ENCODE data around the gene MLYCD. TPM values are rescaled to one million over a fixed set of nuclear protein-coding genes. Genes with fewer than 3 reads are reported as not detected.

MLYCD gene
- 50.4 TPM for total RNA-seq
- long read RNA-seq, full-length matches to known transcripts: 815 of 871 reads
- long read RNA-seq, partial matches to known transcripts: 27 of 871 reads
- long read RNA-seq, other reads (novel, unspliced or antisense): 29 of 871 reads

GRCh38 chr16:83898463-83899271 is at the start of gene MLYCD:
Gene MLYCD, plus strand, starts transcription at chr16:83899115. Its CDS starts 30 bp downstream, at chr16:83899145.
- H3K27ac ChIP-seq (replicated peaks): peak within 1 kb of the TSS; percentile 99
- H3K4me3 ChIP-seq: peak within 1 kb of the TSS; percentile 90
- intact Hi-C loops (cut with micrococcal nuclease): no loop called here
- TF ChIP-seq CTCF (IDR thresholded peaks at IDR 0.05; ENCODE audit: borderline replicate concordance): no peak
- H3K4me1 ChIP-seq: peaks cover 52% of the 10 kb centered on the region
- no peaks in the 10 kb centered on the region for H3K36me3 ChIP-seq
- peak; percentile 89 for DNase-seq
- H3K27me3 ChIP-seq (ENCODE audit: low read depth): no peaks in the 10 kb centered on the region
- H3K9me3 ChIP-seq (replicated peaks): no peaks in the 10 kb centered on the region

GRCh38 chr16:83849421-83849820 is 49.5 kb upstream of the MLYCD start:
- TF ChIP-seq CTCF (IDR thresholded peaks at IDR 0.05; ENCODE audit: borderline replicate concordance): no peak
- H3K9me3 ChIP-seq (replicated peaks): no peaks in the 10 kb centered on the region
- intact Hi-C loops (cut with micrococcal nuclease): no loop called here
- no peaks in the 10 kb centered on the region for H3K27me3 ChIP-seq (ENCODE audit: low read depth)
- no peak overlapping the region for H3K4me3 ChIP-seq
- no peaks in the 10 kb centered on the region for H3K36me3 ChIP-seq
- DNase-seq: peak; percentile 24
- peak overlapping the region; percentile 43 for H3K27ac ChIP-seq (replicated peaks)
- no peaks in the 10 kb centered on the region for H3K4me1 ChIP-seq

- Histone ChIP-seq H3K4me3 (no peak overlapping the region), H3K36me3 (no peaks in the 10 kb centered on the region), H3K27ac (replicated peaks) (no peak overlapping the region), H3K27me3 (ENCODE audit: low read depth) (peaks cover 6% of the 10 kb centered on the region), H3K9me3 (replicated peaks) (no peaks in the 10 kb centered on the region), H3K4me1 (no peaks in the 10 kb centered on the region)
- TF ChIP-seq CTCF (IDR thresholded peaks at IDR 0.05; ENCODE audit: borderline replicate concordance): no peak
- no peak for DNase-seq
- intact Hi-C loops (cut with micrococcal nuclease): no loop called here
Measured at GRCh38 chr16:83850947-83851346, 48.0 kb upstream of the MLYCD start.

- H3K4me3 ChIP-seq: no peak overlapping the region
- H3K4me1 ChIP-seq: no peaks in the 10 kb centered on the region
- no peaks in the 10 kb centered on the region for H3K36me3 ChIP-seq
- no peaks in the 10 kb centered on the region for H3K9me3 ChIP-seq (replicated peaks)
- no peak overlapping the region for H3K27ac ChIP-seq (replicated peaks)
- no peak for TF ChIP-seq CTCF (IDR thresholded peaks at IDR 0.05; ENCODE audit: borderline replicate concordance)
- H3K27me3 ChIP-seq (ENCODE audit: low read depth): peaks cover 6% of the 10 kb centered on the region
- intact Hi-C loops (cut with micrococcal nuclease): no loop called here
- DNase-seq: no peak
Measured at GRCh38 chr16:83851473-83851872, 47.4 kb upstream of the MLYCD start.

GRCh38 chr16:83852774-83853173 is 46.1 kb upstream of the MLYCD start:
- H3K36me3 ChIP-seq: no peaks in the 10 kb centered on the region
- no peaks in the 10 kb centered on the region for H3K9me3 ChIP-seq (replicated peaks)
- no peak overlapping the region for H3K4me3 ChIP-seq
- H3K4me1 ChIP-seq: no peaks in the 10 kb centered on the region
- H3K27me3 ChIP-seq (ENCODE audit: low read depth): peaks cover 9% of the 10 kb centered on the region
- no peak for TF ChIP-seq CTCF (IDR thresholded peaks at IDR 0.05; ENCODE audit: borderline replicate concordance)
- intact Hi-C loops (cut with micrococcal nuclease): no loop called here
- no peak overlapping the region for H3K27ac ChIP-seq (replicated peaks)
- DNase-seq: no peak
